Uterus (tissue), 2 donors: Measurements from ENCODE around the gene COL5A1.

Source experiments
- CTCF ChIP-seq, 4 experiments: fragments of 200-600 bp in 2 of 4; fragments of 450-650 bp in 2 of 4; sonication (generic) in 2 of 4; IDR thresholded peaks; one replicate each; pipeline ENCODE4 v1.5.1; 2016 to 2019; ENCODE audit warnings: antibody characterized with exemption in 4 of 4, mild to moderate bottlenecking in 2 of 4, moderate library complexity in 1 of 4
- POLR2A ChIP-seq, 2 donors: fragments of 450-650 bp; IDR thresholded peaks; one replicate each; pipeline ENCODE4 v1.6.1; 2016; ENCODE audit warnings: antibody characterized with exemption in 2 of 2, mild to moderate bottlenecking in 1 of 2, moderate library complexity in 1 of 2

GRCh38 chr9:134638502-134639090 lies 3.0 kb upstream of the COL5A1 start:
- TF ChIP-seq CTCF (IDR thresholded peaks at IDR 0.05) = no peak
- TF ChIP-seq POLR2A (IDR thresholded peaks at IDR 0.05) = no peak
